Right lobe of liver (tissue), 4 donors: ENCODE measurements around the gene KRTAP3-3.

Experiments
- POLR2A ChIP-seq: fragments of 450-650 bp; IDR thresholded peaks from one replicate; pipeline ENCODE4 v1.6.1; 2017; ENCODE audit warnings: antibody characterized with exemption, mild to moderate bottlenecking
- TF ChIP-seq, protein P1 (sequence below), 4 donors: fragments of 200-600 bp in 3 of 4; fragments of 450-650 bp in 1 of 4; IDR thresholded peaks; one replicate each; pipeline versions ENCODE4 v1.5.1 to v1.8.0; 2016 to 2022; ENCODE audit warnings: antibody characterized with exemption in 4 of 4, mild to moderate bottlenecking in 2 of 4
- donor health status: DM: no; HTN: no; CAD: no.
- donor health status: DM: no; HTN: no; CAD: no.
- donor health status: DM: no; HTN: yes; CAD: no.

DNA sequence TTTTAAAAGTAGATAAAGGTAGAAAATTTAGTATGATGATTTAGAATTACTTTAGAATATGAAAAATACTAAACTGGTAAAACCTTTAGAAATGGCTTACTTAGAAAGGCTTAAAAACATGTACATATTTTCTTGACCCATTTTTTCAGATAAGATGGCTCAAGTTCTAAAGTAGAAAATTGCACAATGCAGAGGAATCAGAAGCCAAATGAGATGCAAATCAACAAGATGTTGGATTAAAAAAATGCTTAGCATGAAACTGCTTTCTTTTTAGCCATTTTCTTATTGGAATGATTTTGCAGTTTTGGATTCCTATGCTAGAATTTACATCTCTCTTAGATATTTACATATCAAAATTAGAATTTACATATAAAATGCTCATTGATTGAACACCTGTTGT is 16.5 kb upstream of the KRTAP3-3 start:
- TF ChIP-seq POLR2A, result no peak
- TF ChIP-seq, protein P1, sequence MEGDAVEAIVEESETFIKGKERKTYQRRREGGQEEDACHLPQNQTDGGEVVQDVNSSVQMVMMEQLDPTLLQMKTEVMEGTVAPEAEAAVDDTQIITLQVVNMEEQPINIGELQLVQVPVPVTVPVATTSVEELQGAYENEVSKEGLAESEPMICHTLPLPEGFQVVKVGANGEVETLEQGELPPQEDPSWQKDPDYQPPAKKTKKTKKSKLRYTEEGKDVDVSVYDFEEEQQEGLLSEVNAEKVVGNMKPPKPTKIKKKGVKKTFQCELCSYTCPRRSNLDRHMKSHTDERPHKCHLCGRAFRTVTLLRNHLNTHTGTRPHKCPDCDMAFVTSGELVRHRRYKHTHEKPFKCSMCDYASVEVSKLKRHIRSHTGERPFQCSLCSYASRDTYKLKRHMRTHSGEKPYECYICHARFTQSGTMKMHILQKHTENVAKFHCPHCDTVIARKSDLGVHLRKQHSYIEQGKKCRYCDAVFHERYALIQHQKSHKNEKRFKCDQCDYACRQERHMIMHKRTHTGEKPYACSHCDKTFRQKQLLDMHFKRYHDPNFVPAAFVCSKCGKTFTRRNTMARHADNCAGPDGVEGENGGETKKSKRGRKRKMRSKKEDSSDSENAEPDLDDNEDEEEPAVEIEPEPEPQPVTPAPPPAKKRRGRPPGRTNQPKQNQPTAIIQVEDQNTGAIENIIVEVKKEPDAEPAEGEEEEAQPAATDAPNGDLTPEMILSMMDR (IDR thresholded peaks at IDR 0.05), result no peak
